ENCODE measurements around the gene TMEM170B.

TMEM170B gene

GRCh38 chr6:11509471-11509870 lies 28.1 kb upstream of the TMEM170B start:
- H2AFZ ChIP-seq (ENCODE audit: low read depth, low read length) = no peak overlapping the region
- H3K4me3 ChIP-seq (ENCODE audit: low read length) = no peak overlapping the region
- H3K9me3 ChIP-seq (ENCODE audit: low read length) = peaks cover 2% of the 10 kb centered on the region
- no peaks in the 10 kb centered on the region for H3K36me3 ChIP-seq (ENCODE audit: insufficient read depth, low read length)
- H3K4me1 ChIP-seq (ENCODE audit: insufficient read depth, low read length) = no peaks in the 10 kb centered on the region
- H3K27me3 ChIP-seq (ENCODE audit: insufficient read depth, low read length) = no peaks in the 10 kb centered on the region

GRCh38 chr6:11514672-11515071 lies 22.9 kb upstream of the TMEM170B start:
- Histone ChIP-seq H3K4me1 (ENCODE audit: insufficient read depth, low read length) (no peaks in the 10 kb centered on the region), H2AFZ (ENCODE audit: low read depth, low read length) (no peak overlapping the region), H3K9me3 (ENCODE audit: low read length) (peaks cover 2% of the 10 kb centered on the region), H3K27me3 (ENCODE audit: insufficient read depth, low read length) (no peaks in the 10 kb centered on the region), H3K36me3 (ENCODE audit: insufficient read depth, low read length) (no peaks in the 10 kb centered on the region), H3K4me3 (ENCODE audit: low read length) (no peak overlapping the region)

GRCh38 chr6:11515763-11516162 lies 21.8 kb upstream of the TMEM170B start:
- H3K27me3 ChIP-seq (ENCODE audit: insufficient read depth, low read length) = no peaks in the 10 kb centered on the region
- H3K4me3 ChIP-seq (ENCODE audit: low read length) = no peak overlapping the region
- no peak overlapping the region for H2AFZ ChIP-seq (ENCODE audit: low read depth, low read length)
- peaks cover 2% of the 10 kb centered on the region for H3K9me3 ChIP-seq (ENCODE audit: low read length)
- no peaks in the 10 kb centered on the region for H3K36me3 ChIP-seq (ENCODE audit: insufficient read depth, low read length)
- H3K4me1 ChIP-seq (ENCODE audit: insufficient read depth, low read length) = no peaks in the 10 kb centered on the region

- no peaks in the 10 kb centered on the region for H3K9me3 ChIP-seq (ENCODE audit: low read length)
- H3K4me1 ChIP-seq (ENCODE audit: insufficient read depth, low read length) = no peaks in the 10 kb centered on the region
- no peak overlapping the region for H2AFZ ChIP-seq (ENCODE audit: low read depth, low read length)
- no peaks in the 10 kb centered on the region for H3K27me3 ChIP-seq (ENCODE audit: insufficient read depth, low read length)
- H3K36me3 ChIP-seq (ENCODE audit: insufficient read depth, low read length) = no peaks in the 10 kb centered on the region
- no peak overlapping the region for H3K4me3 ChIP-seq (ENCODE audit: low read length)
Measured at GRCh38 chr6:11522812-11523605, 14.5 kb upstream of the TMEM170B start.

- Histone ChIP-seq H3K9me3 (ENCODE audit: low read length) (no peaks in the 10 kb centered on the region), H2AFZ (ENCODE audit: low read depth, low read length) (no peak overlapping the region), H3K4me3 (ENCODE audit: low read length) (no peak overlapping the region)
Measured at GRCh38 chr6:11525468-11526155, 11.9 kb upstream of the TMEM170B start.

GRCh38 chr6:11526156-11526505 lies 11.4 kb upstream of the TMEM170B start:
- Histone ChIP-seq H3K36me3 (ENCODE audit: insufficient read depth, low read length) (no peaks in the 10 kb centered on the region), H3K4me3 (ENCODE audit: low read length) (no peak overlapping the region), H3K9me3 (ENCODE audit: low read length) (no peaks in the 10 kb centered on the region), H3K4me1 (ENCODE audit: insufficient read depth, low read length) (peaks cover 9% of the 10 kb centered on the region), H3K27me3 (ENCODE audit: insufficient read depth, low read length) (no peaks in the 10 kb centered on the region), H2AFZ (ENCODE audit: low read depth, low read length) (no peak overlapping the region)

More at GRCh38 chr6:11525468-11526155, 11.9 kb upstream of the TMEM170B start:
- H3K27me3 ChIP-seq (ENCODE audit: insufficient read depth, low read length) = no peaks in the 10 kb centered on the region
- H3K36me3 ChIP-seq (ENCODE audit: insufficient read depth, low read length) = no peaks in the 10 kb centered on the region
- H3K4me1 ChIP-seq (ENCODE audit: insufficient read depth, low read length) = peaks cover 4% of the 10 kb centered on the region

DNA sequence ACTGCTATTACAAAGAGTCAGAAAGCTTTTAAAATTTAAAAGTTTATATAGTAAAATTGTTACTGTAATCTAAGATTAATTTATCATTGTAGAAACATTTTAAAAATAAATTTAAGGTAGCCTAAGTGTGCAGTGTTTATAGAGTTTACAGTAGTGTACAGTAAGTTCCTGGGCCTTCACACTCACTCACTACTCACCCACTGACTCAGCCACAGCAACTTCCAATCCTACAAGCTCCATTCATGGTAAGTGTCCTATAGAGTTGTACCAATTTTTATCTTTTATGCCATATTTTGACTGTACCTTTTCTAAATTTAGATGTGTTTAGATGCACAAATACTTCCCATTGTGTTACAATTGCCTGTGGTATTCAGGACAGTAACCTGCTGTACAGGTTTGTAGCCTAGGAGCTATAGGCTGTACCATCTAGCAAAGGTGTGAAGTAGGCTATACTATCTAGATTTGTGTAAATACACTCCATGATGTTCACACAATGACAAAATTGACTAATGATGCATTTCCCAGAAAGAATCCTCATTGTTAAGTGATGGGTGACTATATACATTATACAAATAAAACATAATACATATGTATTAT lies 10.2 kb upstream of the TMEM170B start:
- H2AFZ ChIP-seq (ENCODE audit: low read depth, low read length) = no peak overlapping the region
- H3K27me3 ChIP-seq (ENCODE audit: insufficient read depth, low read length) = no peaks in the 10 kb centered on the region
- peaks cover 12% of the 10 kb centered on the region for H3K4me1 ChIP-seq (ENCODE audit: insufficient read depth, low read length)
- no peaks in the 10 kb centered on the region for H3K36me3 ChIP-seq (ENCODE audit: insufficient read depth, low read length)
- H3K4me3 ChIP-seq (ENCODE audit: low read length) = no peak overlapping the region
- H3K9me3 ChIP-seq (ENCODE audit: low read length) = no peaks in the 10 kb centered on the region

GRCh38 chr6:11528996-11529395 lies 8.6 kb upstream of the TMEM170B start:
- Histone ChIP-seq H3K27me3 (ENCODE audit: insufficient read depth, low read length) (no peaks in the 10 kb centered on the region), H2AFZ (ENCODE audit: low read depth, low read length) (no peak overlapping the region), H3K4me1 (ENCODE audit: insufficient read depth, low read length) (peaks cover 12% of the 10 kb centered on the region), H3K36me3 (ENCODE audit: insufficient read depth, low read length) (no peaks in the 10 kb centered on the region), H3K9me3 (ENCODE audit: low read length) (no peaks in the 10 kb centered on the region), H3K4me3 (ENCODE audit: low read length) (no peak overlapping the region)

GRCh38 chr6:11532097-11532496 lies 5.5 kb upstream of the TMEM170B start:
- no peak overlapping the region for H3K4me3 ChIP-seq (ENCODE audit: low read length)
- peaks cover 18% of the 10 kb centered on the region for H3K4me1 ChIP-seq (ENCODE audit: insufficient read depth, low read length)
- no peaks in the 10 kb centered on the region for H3K36me3 ChIP-seq (ENCODE audit: insufficient read depth, low read length)
- no peak overlapping the region for H2AFZ ChIP-seq (ENCODE audit: low read depth, low read length)
- no peaks in the 10 kb centered on the region for H3K9me3 ChIP-seq (ENCODE audit: low read length)
- no peaks in the 10 kb centered on the region for H3K27me3 ChIP-seq (ENCODE audit: insufficient read depth, low read length)

DNA sequence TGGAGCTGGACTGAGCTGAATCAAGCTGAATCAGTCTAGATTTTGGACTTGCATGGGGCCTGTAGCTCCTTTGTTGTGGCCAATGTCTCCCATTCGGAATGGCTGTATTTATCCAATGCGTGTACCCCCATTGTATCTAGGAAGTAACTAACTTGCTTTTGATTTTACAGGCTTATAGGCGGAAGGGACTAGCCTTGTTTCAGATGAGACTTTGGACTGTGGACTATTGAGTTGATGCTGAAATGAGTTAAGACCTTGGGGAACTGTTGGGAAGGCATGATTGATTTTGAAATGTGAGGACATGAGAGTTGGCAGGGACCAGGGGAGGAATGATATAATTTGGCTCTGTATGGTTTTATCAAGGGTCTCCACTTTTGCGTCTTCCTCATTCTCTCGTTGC lies 3.0 kb upstream of the TMEM170B start:
- no peaks in the 10 kb centered on the region for H3K9me3 ChIP-seq (ENCODE audit: low read length)
- H2AFZ ChIP-seq (ENCODE audit: low read depth, low read length) = no peak overlapping the region
- H3K4me3 ChIP-seq (ENCODE audit: low read length) = no peak overlapping the region
- H3K36me3 ChIP-seq (ENCODE audit: insufficient read depth, low read length) = no peaks in the 10 kb centered on the region
- no peaks in the 10 kb centered on the region for H3K27me3 ChIP-seq (ENCODE audit: insufficient read depth, low read length)
- peaks cover 24% of the 10 kb centered on the region for H3K4me1 ChIP-seq (ENCODE audit: insufficient read depth, low read length)

- H2AFZ ChIP-seq (ENCODE audit: low read depth, low read length) = no peak overlapping the region
- no peaks in the 10 kb centered on the region for H3K36me3 ChIP-seq (ENCODE audit: insufficient read depth, low read length)
- H3K4me1 ChIP-seq (ENCODE audit: insufficient read depth, low read length) = peaks cover 24% of the 10 kb centered on the region
- H3K27me3 ChIP-seq (ENCODE audit: insufficient read depth, low read length) = no peaks in the 10 kb centered on the region
- no peak overlapping the region for H3K4me3 ChIP-seq (ENCODE audit: low read length)
- no peaks in the 10 kb centered on the region for H3K9me3 ChIP-seq (ENCODE audit: low read length)
Measured at GRCh38 chr6:11535801-11536230, 1.7 kb upstream of the TMEM170B start.

DNA sequence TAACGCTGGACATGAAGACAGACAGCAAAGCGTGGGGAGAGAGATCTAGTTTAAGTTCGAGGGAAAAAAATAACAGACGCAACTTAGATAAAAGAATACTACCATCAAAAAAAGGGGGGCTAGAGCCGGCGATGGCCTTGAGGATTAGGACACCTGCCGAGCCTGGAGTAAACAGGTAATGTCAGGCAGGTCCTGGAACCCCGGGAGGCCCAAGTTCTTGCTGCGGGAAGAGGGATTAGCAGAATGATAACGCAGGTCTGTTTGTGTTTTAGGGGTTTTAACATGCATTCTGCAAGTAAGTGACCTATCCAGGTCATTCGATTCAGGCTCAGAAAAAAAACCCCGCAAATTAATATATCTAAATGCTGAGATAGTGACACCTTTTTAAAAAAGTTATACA lies 754 bp upstream of the TMEM170B start:
- Histone ChIP-seq H2AFZ (ENCODE audit: low read depth, low read length) (peak overlapping the region; percentile 85), H3K27me3 (ENCODE audit: insufficient read depth, low read length) (no peaks in the 10 kb centered on the region), H3K4me3 (ENCODE audit: low read length) (peak overlapping the region; percentile 72), H3K4me1 (ENCODE audit: insufficient read depth, low read length) (peaks cover 21% of the 10 kb centered on the region), H3K36me3 (ENCODE audit: insufficient read depth, low read length) (no peaks in the 10 kb centered on the region), H3K9me3 (ENCODE audit: low read length) (no peaks in the 10 kb centered on the region)

GRCh38 chr6:11538052-11538818 lies 686 bp downstream of the TMEM170B start:
- no peaks in the 10 kb centered on the region for H3K9me3 ChIP-seq (ENCODE audit: low read length)
- H3K27me3 ChIP-seq (ENCODE audit: insufficient read depth, low read length) = no peaks in the 10 kb centered on the region
- H2AFZ ChIP-seq (ENCODE audit: low read depth, low read length) = peak overlapping the region; percentile 70
- peaks cover 21% of the 10 kb centered on the region for H3K4me1 ChIP-seq (ENCODE audit: insufficient read depth, low read length)
- peak overlapping the region; percentile 72 for H3K4me3 ChIP-seq (ENCODE audit: low read length)
- H3K36me3 ChIP-seq (ENCODE audit: insufficient read depth, low read length) = no peaks in the 10 kb centered on the region

Data from neuron (in vitro differentiated cells).